Activated CD4-positive, alpha-beta T cell treated with anti-CD3 and anti-CD28 coated beads for 36 hours (primary cell): ENCODE results near the gene NUDT4. TPM values are rescaled to one million over a fixed set of nuclear protein-coding genes. Genes with fewer than 3 reads are reported as not detected.

Experiments used
- total RNA-seq, 2 experiments: library from RNA; stranded (reverse); gene quantifications; one replicate each; pipeline ENCODE4 v1.2.3, GENCODE V29; 2021

The NUDT4 gene
- total RNA-seq, 2 experiments from 2014 or later, result 47.5 to 58.7 TPM

Other genes with a start within 250 kb of the NUDT4 start
- 100 to 1,000 TPM; 186 to 279 TPM for gene UBE2N, start 64.0 kb downstream of the NUDT4 start, total RNA-seq
- gene MRPL42, start 89.6 kb downstream of the NUDT4 start, total RNA-seq, result 10 to 100 TPM; 78.7 to 98.3 TPM
- gene SOCS2, start 194.8 kb downstream of the NUDT4 start, total RNA-seq, result 10 to 100 TPM in 1 of 2 experiments, 1 to 10 TPM in 1; 8.9 to 11.5 TPM